GM23338 (cell line): ENCODE data around the gene RFX7. TPM values are rescaled to one million over a fixed set of nuclear protein-coding genes. Genes with fewer than 3 reads are reported as not detected.
A peak's percentile ranks its signal among the peaks of the same experiment; 100 is the strongest.

Source experiments
- ATAC-seq: fragments of 200-7000 bp; cut with Tn5 transposase; 3 replicates; pipeline ENCODE4 v1.9.1; 2020
- DNase-seq: peaks from one replicate; pipeline ENCODE4 v3.0.0-alpha.2; 2015; ENCODE audit warnings: low spot score
- H2AFZ ChIP-seq: fragments of 200-600 bp; sonication (generic); 2 replicates; pipeline ENCODE4 v1.8.0; 2016; ENCODE audit warnings: antibody characterized with exemption, mild to moderate bottlenecking, moderate library complexity
- H3F3A ChIP-seq: fragments of 200-600 bp; sonication (generic); replicated peaks from 2 replicates; pipeline ENCODE4 v1.8.0; 2017; ENCODE audit warnings: antibody characterized with exemption, mixed run types, low read depth
- H3K27ac ChIP-seq: fragments of 200-600 bp; sonication (generic); 2 replicates; pipeline ENCODE4 v1.6.1; 2016; ENCODE audit warnings: low read depth
- H3K27me3 ChIP-seq: fragments of 200-600 bp; sonication (generic); 2 replicates; pipeline ENCODE4 v1.8.0; 2016; ENCODE audit warnings: mild to moderate bottlenecking, mixed run types, moderate library complexity; ENCODE audit not compliant: insufficient read depth
- H3K36me3 ChIP-seq: fragments of 200-600 bp; sonication (generic); 2 replicates; pipeline ENCODE4 v1.8.0; 2016; ENCODE audit warnings: mild to moderate bottlenecking; ENCODE audit not compliant: insufficient read depth
- H3K4me1 ChIP-seq: fragments of 200-600 bp; sonication (generic); 2 replicates; pipeline ENCODE4 v1.8.0; 2016; ENCODE audit warnings: mild to moderate bottlenecking, moderate library complexity; ENCODE audit not compliant: insufficient read depth
- H3K4me2 ChIP-seq: fragments of 200-600 bp; sonication (generic); 2 replicates; pipeline ENCODE4 v1.7.1; 2017; ENCODE audit warnings: mixed run types
- H3K4me3 ChIP-seq: fragments of 200-600 bp; sonication (generic); 2 replicates; pipeline ENCODE4 v1.6.1; 2016; ENCODE audit warnings: mixed run types
- H3K79me2 ChIP-seq: fragments of 200-600 bp; sonication (generic); replicated peaks from 2 replicates; pipeline ENCODE4 v1.8.0; 2017; ENCODE audit warnings: mild to moderate bottlenecking; ENCODE audit not compliant: insufficient read depth
- H3K9me2 ChIP-seq: fragments of 200-600 bp; sonication (generic); 2 replicates; pipeline ENCODE4 v1.8.0; 2017; ENCODE audit not compliant: insufficient read depth
- H4K20me1 ChIP-seq: fragments of 200-600 bp; sonication (generic); replicated peaks from 2 replicates; pipeline ENCODE4 v1.8.0; 2017; ENCODE audit warnings: mild to moderate bottlenecking; ENCODE audit not compliant: insufficient read depth
- H3K27ac Mint-ChIP-seq: 2 replicates; pipeline ENCODE4 v1.8.0; 2020; ENCODE audit warnings: inconsistent platforms, mild to moderate bottlenecking, moderate library complexity, mixed read lengths
- H3K27me3 Mint-ChIP-seq: 3 replicates; pipeline ENCODE4 v1.8.0; 2022; ENCODE audit warnings: low read depth, mild to moderate bottlenecking, moderate library complexity, mixed read lengths, inconsistent platforms; ENCODE audit not compliant: insufficient read depth, poor library complexity
- H3K36me3 Mint-ChIP-seq: 3 replicates; pipeline ENCODE4 v1.8.0; 2021; ENCODE audit warnings: low read depth, mild to moderate bottlenecking, inconsistent platforms, moderate library complexity, mixed read lengths
- H3K4me1 Mint-ChIP-seq: 3 replicates; pipeline ENCODE4 v1.8.0; 2020; ENCODE audit warnings: mild to moderate bottlenecking, inconsistent platforms, mixed read lengths
- H3K4me3 Mint-ChIP-seq: 3 replicates; pipeline ENCODE4 v1.8.0; 2021; ENCODE audit warnings: moderate library complexity, mild to moderate bottlenecking, inconsistent platforms, mixed read lengths
- H3K9me3 Mint-ChIP-seq: 3 replicates; pipeline ENCODE4 v1.8.0; 2020; ENCODE audit warnings: moderate library complexity, mild to moderate bottlenecking, inconsistent platforms, mixed read lengths
- CREB1 ChIP-seq: fragments of 250-450 bp; sonication (Bioruptor Pico); IDR thresholded peaks from 2 replicates; pipeline ENCODE4 v1.5.0; 2020; ENCODE audit warnings: low read depth, mild to moderate bottlenecking, moderate library complexity
- EZH2 ChIP-seq: fragments of 200-600 bp; sonication (generic); IDR thresholded peaks from one replicate; pipeline ENCODE4 v1.8.0; 2017; ENCODE audit warnings: antibody characterized with exemption, mild to moderate bottlenecking, low read depth; ENCODE audit not compliant: unreplicated experiment
- EZH2phosphoT487 ChIP-seq: fragments of 200-600 bp; sonication (generic); IDR thresholded peaks from one replicate; pipeline ENCODE4 v1.8.1; 2018; ENCODE audit warnings: antibody characterized with exemption; ENCODE audit not compliant: unreplicated experiment
- JUNB ChIP-seq: IDR thresholded peaks from one replicate; pipeline ENCODE4 v1.6.1; 2016; ENCODE audit warnings: antibody characterized with exemption; ENCODE audit not compliant: unreplicated experiment
- NANOG ChIP-seq: IDR thresholded peaks from 2 replicates; pipeline ENCODE4 v1.6.1; 2016; ENCODE audit warnings: antibody characterized with exemption, borderline replicate concordance
- POLR2AphosphoS5 ChIP-seq: IDR thresholded peaks from 2 replicates; pipeline ENCODE4 v1.6.1; 2016; ENCODE audit warnings: antibody characterized with exemption, low read depth
- STAT1 ChIP-seq: IDR thresholded peaks from one replicate; pipeline ENCODE4 v1.6.1; 2016; ENCODE audit warnings: antibody characterized with exemption; ENCODE audit not compliant: unreplicated experiment
- ZNF114 ChIP-seq: fragments of 250-450 bp; sonication (Bioruptor Pico); IDR thresholded peaks from 2 replicates; pipeline ENCODE4 v1.5.0; 2020; ENCODE audit warnings: mild to moderate bottlenecking, moderate library complexity
- ZNF331 ChIP-seq: fragments of 250-450 bp; sonication (Bioruptor Pico); IDR thresholded peaks from 2 replicates; pipeline ENCODE4 v1.5.0; 2020; ENCODE audit warnings: low read depth, mild to moderate bottlenecking, moderate library complexity
- polyA plus RNA-seq: library from polyadenylated mRNA; unstranded; fragments of >200 nt; fragmentation: Nextera tagmentation; extraction: Ambion mirVana; gene quantifications from 2 replicates; pipeline ENCODE4 v1.2.1, GENCODE V29; 2016
- total RNA-seq: library from RNA; depleted of rRNA; stranded (reverse); fragments of >200 nt; shearing (Covaris generic); gene quantifications from 2 replicates; pipeline ENCODE4 v1.2.3, GENCODE V29; 2014
- TF ChIP-seq, protein P1 (sequence below): IDR thresholded peaks from one replicate; pipeline ENCODE4 v1.6.1; 2018; ENCODE audit warnings: antibody characterized with exemption; ENCODE audit not compliant: unreplicated experiment
- TF ChIP-seq, protein P2 (sequence below): IDR thresholded peaks from 2 replicates; pipeline ENCODE4 v1.6.1; 2016; ENCODE audit warnings: antibody characterized with exemption
- TF ChIP-seq, protein P3 (sequence below), 2 experiments: fragments of 200-600 bp in 1 of 2; sonication (generic) in 1 of 2; conservative IDR thresholded peaks; 2 replicates each; pipeline versions ENCODE4 v1.5.1 to v1.6.1; 2016 to 2017; ENCODE audit warnings: antibody characterized with exemption in 2 of 2, low read depth in 2 of 2, mild to moderate bottlenecking in 2 of 2, moderate library complexity in 1 of 2
- TF ChIP-seq, protein P4 (sequence below): fragments of 250-450 bp; sonication (Bioruptor Pico); IDR thresholded peaks from 2 replicates; pipeline ENCODE4 v1.5.0; 2020; ENCODE audit warnings: mild to moderate bottlenecking, moderate library complexity

The RFX7 gene
- total and polyA plus RNA-seq, 2 experiments from 2014 or later, result 17.6 to 33.6 TPM

DNA sequence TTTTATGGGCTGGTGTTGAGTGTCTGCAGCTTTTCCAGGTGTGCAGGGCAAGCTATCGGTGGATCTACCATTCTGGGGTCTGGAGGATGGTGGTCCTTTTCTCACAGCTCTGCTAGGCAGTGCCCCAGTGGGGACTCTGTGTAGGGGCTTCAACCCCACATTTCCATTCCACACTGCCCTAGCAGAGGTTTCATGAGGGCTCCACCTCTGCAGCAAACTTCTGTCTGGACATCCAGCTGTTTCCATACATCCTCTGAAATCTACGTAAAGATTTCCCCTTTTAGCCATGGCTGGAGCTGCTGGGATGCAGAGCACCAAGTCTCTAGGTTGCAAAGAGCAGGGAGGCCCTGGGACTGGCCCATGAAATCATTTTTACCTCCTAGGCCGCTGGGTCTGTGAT lies 11.6 kb downstream of the RFX7 start:
- H3F3A ChIP-seq, result no peaks in the 10 kb centered on the region
- peaks cover 87% of the 10 kb centered on the region for H3K36me3 Mint-ChIP-seq
- no peak for TF ChIP-seq POLR2AphosphoS5
- TF ChIP-seq, protein P1, sequence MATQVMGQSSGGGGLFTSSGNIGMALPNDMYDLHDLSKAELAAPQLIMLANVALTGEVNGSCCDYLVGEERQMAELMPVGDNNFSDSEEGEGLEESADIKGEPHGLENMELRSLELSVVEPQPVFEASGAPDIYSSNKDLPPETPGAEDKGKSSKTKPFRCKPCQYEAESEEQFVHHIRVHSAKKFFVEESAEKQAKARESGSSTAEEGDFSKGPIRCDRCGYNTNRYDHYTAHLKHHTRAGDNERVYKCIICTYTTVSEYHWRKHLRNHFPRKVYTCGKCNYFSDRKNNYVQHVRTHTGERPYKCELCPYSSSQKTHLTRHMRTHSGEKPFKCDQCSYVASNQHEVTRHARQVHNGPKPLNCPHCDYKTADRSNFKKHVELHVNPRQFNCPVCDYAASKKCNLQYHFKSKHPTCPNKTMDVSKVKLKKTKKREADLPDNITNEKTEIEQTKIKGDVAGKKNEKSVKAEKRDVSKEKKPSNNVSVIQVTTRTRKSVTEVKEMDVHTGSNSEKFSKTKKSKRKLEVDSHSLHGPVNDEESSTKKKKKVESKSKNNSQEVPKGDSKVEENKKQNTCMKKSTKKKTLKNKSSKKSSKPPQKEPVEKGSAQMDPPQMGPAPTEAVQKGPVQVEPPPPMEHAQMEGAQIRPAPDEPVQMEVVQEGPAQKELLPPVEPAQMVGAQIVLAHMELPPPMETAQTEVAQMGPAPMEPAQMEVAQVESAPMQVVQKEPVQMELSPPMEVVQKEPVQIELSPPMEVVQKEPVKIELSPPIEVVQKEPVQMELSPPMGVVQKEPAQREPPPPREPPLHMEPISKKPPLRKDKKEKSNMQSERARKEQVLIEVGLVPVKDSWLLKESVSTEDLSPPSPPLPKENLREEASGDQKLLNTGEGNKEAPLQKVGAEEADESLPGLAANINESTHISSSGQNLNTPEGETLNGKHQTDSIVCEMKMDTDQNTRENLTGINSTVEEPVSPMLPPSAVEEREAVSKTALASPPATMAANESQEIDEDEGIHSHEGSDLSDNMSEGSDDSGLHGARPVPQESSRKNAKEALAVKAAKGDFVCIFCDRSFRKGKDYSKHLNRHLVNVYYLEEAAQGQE, result no peak
- no peak for TF ChIP-seq ZNF331 (CRISPR knock-in tag)
- no peak for TF ChIP-seq EZH2
- TF ChIP-seq NANOG, result no peak
- TF ChIP-seq, protein P2, sequence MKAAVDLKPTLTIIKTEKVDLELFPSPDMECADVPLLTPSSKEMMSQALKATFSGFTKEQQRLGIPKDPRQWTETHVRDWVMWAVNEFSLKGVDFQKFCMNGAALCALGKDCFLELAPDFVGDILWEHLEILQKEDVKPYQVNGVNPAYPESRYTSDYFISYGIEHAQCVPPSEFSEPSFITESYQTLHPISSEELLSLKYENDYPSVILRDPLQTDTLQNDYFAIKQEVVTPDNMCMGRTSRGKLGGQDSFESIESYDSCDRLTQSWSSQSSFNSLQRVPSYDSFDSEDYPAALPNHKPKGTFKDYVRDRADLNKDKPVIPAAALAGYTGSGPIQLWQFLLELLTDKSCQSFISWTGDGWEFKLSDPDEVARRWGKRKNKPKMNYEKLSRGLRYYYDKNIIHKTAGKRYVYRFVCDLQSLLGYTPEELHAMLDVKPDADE, result no peak
- TF ChIP-seq ZNF114 (CRISPR knock-in tag), result no peak
- TF ChIP-seq, protein P3, sequence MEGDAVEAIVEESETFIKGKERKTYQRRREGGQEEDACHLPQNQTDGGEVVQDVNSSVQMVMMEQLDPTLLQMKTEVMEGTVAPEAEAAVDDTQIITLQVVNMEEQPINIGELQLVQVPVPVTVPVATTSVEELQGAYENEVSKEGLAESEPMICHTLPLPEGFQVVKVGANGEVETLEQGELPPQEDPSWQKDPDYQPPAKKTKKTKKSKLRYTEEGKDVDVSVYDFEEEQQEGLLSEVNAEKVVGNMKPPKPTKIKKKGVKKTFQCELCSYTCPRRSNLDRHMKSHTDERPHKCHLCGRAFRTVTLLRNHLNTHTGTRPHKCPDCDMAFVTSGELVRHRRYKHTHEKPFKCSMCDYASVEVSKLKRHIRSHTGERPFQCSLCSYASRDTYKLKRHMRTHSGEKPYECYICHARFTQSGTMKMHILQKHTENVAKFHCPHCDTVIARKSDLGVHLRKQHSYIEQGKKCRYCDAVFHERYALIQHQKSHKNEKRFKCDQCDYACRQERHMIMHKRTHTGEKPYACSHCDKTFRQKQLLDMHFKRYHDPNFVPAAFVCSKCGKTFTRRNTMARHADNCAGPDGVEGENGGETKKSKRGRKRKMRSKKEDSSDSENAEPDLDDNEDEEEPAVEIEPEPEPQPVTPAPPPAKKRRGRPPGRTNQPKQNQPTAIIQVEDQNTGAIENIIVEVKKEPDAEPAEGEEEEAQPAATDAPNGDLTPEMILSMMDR (conservative IDR thresholded peaks at IDR 0.05; ENCODE audit: low read depth in 2 of 2), result no peak
- TF ChIP-seq STAT1, result no peak
- TF ChIP-seq CREB1 (CRISPR knock-in tag), result no peak
- TF ChIP-seq, protein P4, sequence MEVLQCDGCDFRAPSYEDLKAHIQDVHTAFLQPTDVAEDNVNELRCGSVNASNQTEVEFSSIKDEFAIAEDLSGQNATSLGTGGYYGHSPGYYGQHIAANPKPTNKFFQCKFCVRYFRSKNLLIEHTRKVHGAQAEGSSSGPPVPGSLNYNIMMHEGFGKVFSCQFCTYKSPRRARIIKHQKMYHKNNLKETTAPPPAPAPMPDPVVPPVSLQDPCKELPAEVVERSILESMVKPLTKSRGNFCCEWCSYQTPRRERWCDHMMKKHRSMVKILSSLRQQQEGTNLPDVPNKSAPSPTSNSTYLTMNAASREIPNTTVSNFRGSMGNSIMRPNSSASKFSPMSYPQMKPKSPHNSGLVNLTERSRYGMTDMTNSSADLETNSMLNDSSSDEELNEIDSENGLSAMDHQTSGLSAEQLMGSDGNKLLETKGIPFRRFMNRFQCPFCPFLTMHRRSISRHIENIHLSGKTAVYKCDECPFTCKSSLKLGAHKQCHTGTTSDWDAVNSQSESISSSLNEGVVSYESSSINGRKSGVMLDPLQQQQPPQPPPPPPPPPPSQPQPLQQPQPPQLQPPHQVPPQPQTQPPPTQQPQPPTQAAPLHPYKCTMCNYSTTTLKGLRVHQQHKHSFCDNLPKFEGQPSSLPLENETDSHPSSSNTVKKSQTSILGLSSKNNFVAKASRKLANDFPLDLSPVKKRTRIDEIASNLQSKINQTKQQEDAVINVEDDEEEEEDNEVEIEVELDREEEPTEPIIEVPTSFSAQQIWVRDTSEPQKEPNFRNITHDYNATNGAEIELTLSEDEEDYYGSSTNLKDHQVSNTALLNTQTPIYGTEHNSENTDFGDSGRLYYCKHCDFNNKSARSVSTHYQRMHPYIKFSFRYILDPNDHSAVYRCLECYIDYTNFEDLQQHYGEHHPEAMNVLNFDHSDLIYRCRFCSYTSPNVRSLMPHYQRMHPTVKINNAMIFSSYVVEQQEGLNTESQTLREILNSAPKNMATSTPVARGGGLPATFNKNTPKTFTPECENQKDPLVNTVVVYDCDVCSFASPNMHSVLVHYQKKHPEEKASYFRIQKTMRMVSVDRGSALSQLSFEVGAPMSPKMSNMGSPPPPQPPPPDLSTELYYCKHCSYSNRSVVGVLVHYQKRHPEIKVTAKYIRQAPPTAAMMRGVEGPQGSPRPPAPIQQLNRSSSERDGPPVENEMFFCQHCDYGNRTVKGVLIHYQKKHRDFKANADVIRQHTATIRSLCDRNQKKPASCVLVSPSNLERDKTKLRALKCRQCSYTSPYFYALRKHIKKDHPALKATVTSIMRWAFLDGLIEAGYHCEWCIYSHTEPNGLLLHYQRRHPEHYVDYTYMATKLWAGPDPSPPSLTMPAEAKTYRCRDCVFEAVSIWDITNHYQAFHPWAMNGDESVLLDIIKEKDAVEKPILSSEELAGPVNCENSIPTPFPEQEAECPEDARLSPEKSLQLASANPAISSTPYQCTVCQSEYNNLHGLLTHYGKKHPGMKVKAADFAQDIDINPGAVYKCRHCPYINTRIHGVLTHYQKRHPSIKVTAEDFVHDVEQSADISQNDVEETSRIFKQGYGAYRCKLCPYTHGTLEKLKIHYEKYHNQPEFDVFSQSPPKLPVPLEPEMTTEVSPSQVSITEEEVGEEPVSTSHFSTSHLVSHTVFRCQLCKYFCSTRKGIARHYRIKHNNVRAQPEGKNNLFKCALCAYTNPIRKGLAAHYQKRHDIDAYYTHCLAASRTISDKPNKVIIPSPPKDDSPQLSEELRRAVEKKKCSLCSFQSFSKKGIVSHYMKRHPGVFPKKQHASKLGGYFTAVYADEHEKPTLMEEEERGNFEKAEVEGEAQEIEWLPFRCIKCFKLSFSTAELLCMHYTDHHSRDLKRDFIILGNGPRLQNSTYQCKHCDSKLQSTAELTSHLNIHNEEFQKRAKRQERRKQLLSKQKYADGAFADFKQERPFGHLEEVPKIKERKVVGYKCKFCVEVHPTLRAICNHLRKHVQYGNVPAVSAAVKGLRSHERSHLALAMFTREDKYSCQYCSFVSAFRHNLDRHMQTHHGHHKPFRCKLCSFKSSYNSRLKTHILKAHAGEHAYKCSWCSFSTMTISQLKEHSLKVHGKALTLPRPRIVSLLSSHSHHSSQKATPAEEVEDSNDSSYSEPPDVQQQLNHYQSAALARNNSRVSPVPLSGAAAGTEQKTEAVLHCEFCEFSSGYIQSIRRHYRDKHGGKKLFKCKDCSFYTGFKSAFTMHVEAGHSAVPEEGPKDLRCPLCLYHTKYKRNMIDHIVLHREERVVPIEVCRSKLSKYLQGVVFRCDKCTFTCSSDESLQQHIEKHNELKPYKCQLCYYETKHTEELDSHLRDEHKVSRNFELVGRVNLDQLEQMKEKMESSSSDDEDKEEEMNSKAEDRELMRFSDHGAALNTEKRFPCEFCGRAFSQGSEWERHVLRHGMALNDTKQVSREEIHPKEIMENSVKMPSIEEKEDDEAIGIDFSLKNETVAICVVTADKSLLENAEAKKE (CRISPR knock-in tag), result no peak
- no peak for TF ChIP-seq JUNB
- TF ChIP-seq EZH2phosphoT487, result no peak
- no peaks in the 10 kb centered on the region for H3K27me3 ChIP-seq
- no peak overlapping the region for H3K27ac Mint-ChIP-seq
- no peak overlapping the region for H3K4me3 ChIP-seq
- H3K9me3 Mint-ChIP-seq, result peaks cover 66% of the 10 kb centered on the region
- peaks cover 100% of the 10 kb centered on the region for H3K79me2 ChIP-seq
- H3K4me2 ChIP-seq, result no peak overlapping the region
- no peak for ATAC-seq
- no peak overlapping the region for H2AFZ ChIP-seq
- no peaks in the 10 kb centered on the region; the same call in 1 of the 2 replicates for H4K20me1 ChIP-seq
- no peak overlapping the region for H3K4me3 Mint-ChIP-seq
- peaks cover 2% of the 10 kb centered on the region for H3K27me3 Mint-ChIP-seq
- peaks cover 4% of the 10 kb centered on the region for H3K9me2 ChIP-seq
- peaks cover 16% of the 10 kb centered on the region; the same call in 1 of the 2 replicates for H3K4me1 ChIP-seq
- peak; percentile 16 for DNase-seq
- H3K36me3 ChIP-seq, result peaks cover 25% of the 10 kb centered on the region
- peaks cover 8% of the 10 kb centered on the region for H3K4me1 Mint-ChIP-seq
- no peak overlapping the region for H3K27ac ChIP-seq
